GM23248 (cell line): ENCODE measurements around the gene VDAC1.

ENCODE experiments used
- EZH2 ChIP-seq: fragments of 200-600 bp; sonication (generic); IDR thresholded peaks from 2 replicates; pipeline ENCODE4 v1.6.1; 2018; ENCODE audit warnings: antibody characterized with exemption, mild to moderate bottlenecking; ENCODE audit not compliant: insufficient read depth, poor library complexity, severe bottlenecking
- EZH2phosphoT487 ChIP-seq: fragments of 200-600 bp; sonication (generic); IDR thresholded peaks from 2 replicates; pipeline ENCODE4 v1.6.1; 2018; ENCODE audit warnings: antibody characterized with exemption, moderate library complexity, mild to moderate bottlenecking, low read depth; ENCODE audit not compliant: insufficient read depth

DNA sequence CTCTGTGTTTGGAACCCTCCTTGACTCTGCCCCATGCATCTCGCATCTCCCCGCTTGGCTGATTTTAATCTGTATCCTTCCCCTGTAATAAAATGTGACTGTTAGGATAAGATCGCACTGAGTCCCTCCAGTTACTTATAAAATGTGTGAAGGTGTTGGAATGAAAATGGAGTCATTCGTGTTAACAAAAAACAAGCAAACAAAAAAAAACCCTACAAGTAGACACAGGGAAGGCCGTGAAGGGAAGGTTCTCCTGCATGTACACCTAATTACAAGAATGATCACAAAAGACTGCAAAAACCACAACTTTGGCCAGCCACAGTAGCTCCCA, 14.2 kb upstream of the VDAC1 start:
- TF ChIP-seq EZH2phosphoT487 (no peak), EZH2 (no peak)
